H1 (cell line): ENCODE data around the gene NAT9. TPM values are rescaled to one million over a fixed set of nuclear protein-coding genes. Genes with fewer than 3 reads are reported as not detected.

Source experiments
- CTCF ChIA-PET: fragments of 300-600 bp; sonication (Branson Sonifier 250); formaldehyde crosslinking; loops from one replicate; lab custom pipeline; 2021; ENCODE audit not compliant: partially characterized antibody; lab: Charles Lee
- POLR2A ChIA-PET: fragments of 300-600 bp; sonication (Branson Sonifier 250); formaldehyde crosslinking; loops from one replicate; lab custom pipeline; 2021; ENCODE audit warnings: inconsistent platforms; ENCODE audit not compliant: partially characterized antibody; lab: Charles Lee
- DNase-seq, 2 experiments: peaks; one replicate each; pipeline versions ENCODE4 v3.0.0 to v3.0.0-alpha.2; 2010 to 2022; ENCODE audit warnings: low spot score in 2 of 2, low read depth in 1 of 2, mixed read lengths in 1 of 2
- FAIRE-seq: peaks from 2 replicates; lab custom pipeline; 2011; peaks lifted over from hg19 to GRCh38; lab: Jason Lieb, UNC
- H2AFZ ChIP-seq: 2 replicates; pipeline ENCODE4 v1.8.1; 2012; ENCODE audit warnings: low read length, inconsistent platforms
- H2AK5ac ChIP-seq: 2 replicates; pipeline ENCODE4 v1.6.1; 2013; ENCODE audit warnings: low read depth, low read length
- H2BK120ac ChIP-seq: replicated peaks from 2 replicates; pipeline ENCODE3; 2013; ENCODE audit warnings: low read depth, low read length, inconsistent platforms
- H2BK12ac ChIP-seq: 2 replicates; pipeline ENCODE4 v1.6.1; 2013; ENCODE audit warnings: low read depth, low read length
- H2BK15ac ChIP-seq: 2 replicates; pipeline ENCODE4 v1.6.1; 2013; ENCODE audit warnings: low read length
- H2BK20ac ChIP-seq: 2 replicates; pipeline ENCODE4 v1.6.1; 2013; ENCODE audit warnings: low read length
- H2BK5ac ChIP-seq: 2 replicates; pipeline ENCODE4 v1.6.1; 2013; ENCODE audit warnings: low read depth, low read length
- H3K14ac ChIP-seq: 2 replicates; pipeline ENCODE4 v1.6.1; 2013; ENCODE audit warnings: inconsistent platforms; ENCODE audit not compliant: insufficient read length
- H3K18ac ChIP-seq: 2 replicates; pipeline ENCODE4 v1.6.1; 2013; ENCODE audit warnings: low read length; ENCODE audit errors: extremely low read depth
- H3K23ac ChIP-seq: 2 replicates; pipeline ENCODE4 v1.6.1; 2013; ENCODE audit warnings: inconsistent platforms; ENCODE audit not compliant: insufficient read length
- H3K23me2 ChIP-seq: 2 replicates; pipeline ENCODE4 v1.6.1; 2013; ENCODE audit warnings: low read depth, low read length
- H3K27ac ChIP-seq: 2 replicates; pipeline ENCODE4 v1.6.1; 2011; ENCODE audit warnings: low read depth, low read length, inconsistent platforms
- H3K27me3 ChIP-seq, 4 experiments: replicated peaks in 1 of 4; 1 replicate in 1 of 4; 2 replicates in 3 of 4; pipeline versions ENCODE4 v1.6.1 to v1.8.1; 2011 to 2013; ENCODE audit warnings: low read length in 3 of 4, mild to moderate bottlenecking in 3 of 4, inconsistent platforms in 2 of 4, mixed read lengths in 2 of 4, moderate library complexity in 1 of 4; ENCODE audit not compliant: control insufficient read depth in 3 of 4, insufficient read depth in 3 of 4; ENCODE audit errors: extremely low read depth in 1 of 4
- H3K36me3 ChIP-seq, 4 experiments: 2 replicates each; pipeline versions ENCODE4 v1.6.1 to v1.8.1; 2011 to 2013; ENCODE audit warnings: mild to moderate bottlenecking in 4 of 4, low read length in 3 of 4, moderate library complexity in 2 of 4, control low read depth in 1 of 4, inconsistent platforms in 1 of 4; ENCODE audit not compliant: insufficient read depth in 4 of 4, control insufficient read depth in 2 of 4
- H3K4ac ChIP-seq: replicated peaks from 2 replicates; pipeline ENCODE3; 2013; ENCODE audit warnings: low read length, low read depth, mixed read lengths, inconsistent platforms; ENCODE audit not compliant: insufficient read length
- H3K4me1 ChIP-seq, 4 experiments: replicated peaks in 1 of 4; 1 replicate in 1 of 4; 2 replicates in 3 of 4; pipeline versions ENCODE4 v1.6.1 to v1.8.1; 2011 to 2013; ENCODE audit warnings: low read length in 3 of 4, inconsistent platforms in 2 of 4, mixed read lengths in 1 of 4; ENCODE audit not compliant: insufficient read depth in 4 of 4, control insufficient read depth in 3 of 4
- H3K4me2 ChIP-seq, 2 experiments: 2 replicates each; pipeline versions ENCODE4 v1.6.1 to v1.8.1; 2011 to 2013; ENCODE audit warnings: low read depth in 2 of 2, low read length in 2 of 2, control low read depth in 1 of 2, inconsistent platforms in 1 of 2, mild to moderate bottlenecking in 1 of 2; ENCODE audit not compliant: insufficient read depth in 1 of 2
- H3K4me3 ChIP-seq, 4 experiments: fragments of 200-600, 300-600 bp in 1 of 4; sonication (generic), shearing (Covaris generic), sonication (Bioruptor Twin) in 1 of 4; 2 replicates each; pipeline versions ENCODE4 v1.5.1 to v1.8.1; 2011 to 2016; ENCODE audit warnings: low read length in 4 of 4, low read depth in 3 of 4, control low read depth in 2 of 4, inconsistent platforms in 2 of 4, mild to moderate bottlenecking in 2 of 4, mixed read lengths in 1 of 4, moderate library complexity in 1 of 4; ENCODE audit not compliant: insufficient read depth in 2 of 4; ENCODE audit errors: extremely low read depth in 1 of 4
- H3K56ac ChIP-seq: replicated peaks from 2 replicates; pipeline ENCODE3; 2013; ENCODE audit warnings: low read depth, mild to moderate bottlenecking, mixed read lengths, low read length, inconsistent platforms; ENCODE audit not compliant: insufficient read length
- H3K79me1 ChIP-seq: 2 replicates; pipeline ENCODE4 v1.6.1; 2013; ENCODE audit warnings: low read depth, low read length, control low read depth
- H3K79me2 ChIP-seq, 2 experiments: 2 replicates each; pipeline versions ENCODE4 v1.6.1 to v1.8.1; 2012 to 2013; ENCODE audit warnings: low read length in 2 of 2, mild to moderate bottlenecking in 2 of 2, inconsistent platforms in 1 of 2; ENCODE audit not compliant: insufficient read depth in 2 of 2, control insufficient read depth in 1 of 2
- H3K9ac ChIP-seq, 4 experiments: replicated peaks in 1 of 4; 1 replicate in 1 of 4; 2 replicates in 3 of 4; pipeline versions ENCODE4 v1.6.1 to v1.8.1; 2011 to 2013; ENCODE audit warnings: low read depth in 3 of 4, low read length in 3 of 4, control low read depth in 2 of 4, mild to moderate bottlenecking in 2 of 4, moderate library complexity in 2 of 4, inconsistent platforms in 1 of 4; ENCODE audit errors: extremely low read depth in 1 of 4
- H3K9me3 ChIP-seq, 2 experiments: 2 replicates each; pipeline versions ENCODE4 v1.6.1 to v1.8.1; 2012 to 2013; ENCODE audit warnings: mild to moderate bottlenecking in 2 of 2, moderate library complexity in 2 of 2, control low read depth in 1 of 2, inconsistent platforms in 1 of 2, low read depth in 1 of 2, low read length in 1 of 2, mixed read lengths in 1 of 2; ENCODE audit not compliant: insufficient read depth in 2 of 2
- H4K20me1 ChIP-seq, 2 experiments: replicated peaks in 1 of 2; 2 replicates each; pipeline versions ENCODE3 to v1.8.1; 2011 to 2013; ENCODE audit warnings: inconsistent platforms in 2 of 2, low read length in 2 of 2, mild to moderate bottlenecking in 1 of 2; ENCODE audit not compliant: insufficient read depth in 2 of 2, control insufficient read depth in 1 of 2
- H4K5ac ChIP-seq: 2 replicates; pipeline ENCODE4 v1.6.1; 2013; ENCODE audit warnings: low read length, low read depth, mixed read lengths, inconsistent platforms; ENCODE audit not compliant: insufficient read length
- H4K8ac ChIP-seq: 2 replicates; pipeline ENCODE4 v1.8.0; 2013; ENCODE audit warnings: mild to moderate bottlenecking, moderate library complexity, low read length, inconsistent platforms; ENCODE audit not compliant: insufficient read depth; ENCODE audit errors: extremely low read depth
- H4K91ac ChIP-seq: replicated peaks from 2 replicates; pipeline ENCODE3; 2013; ENCODE audit warnings: low read length, mixed read lengths, inconsistent platforms; ENCODE audit not compliant: insufficient read length
- CHD1 ChIP-seq: IDR thresholded peaks from 2 replicates; pipeline ENCODE4 v1.6.1; 2012; ENCODE audit warnings: low read depth, low read length, improper control_type of control experiment
- CTCF ChIP-seq, 3 experiments: IDR thresholded peaks; 1 replicate in 2 of 3; 2 replicates in 1 of 3; pipeline versions ENCODE4 v1.5.1 to v1.6.1; 2011; ENCODE audit warnings: low read length in 3 of 3, mild to moderate bottlenecking in 3 of 3, inconsistent platforms in 2 of 3, low read depth in 1 of 3, moderate library complexity in 1 of 3; ENCODE audit not compliant: insufficient read depth in 1 of 3; ENCODE audit errors: control extremely low read depth in 1 of 3
- FOSL1 ChIP-seq: IDR thresholded peaks from 2 replicates; pipeline ENCODE4 v1.6.1; 2011; ENCODE audit warnings: mild to moderate bottlenecking, low read depth, low read length, moderate library complexity; ENCODE audit not compliant: insufficient read depth
- HDAC6 ChIP-seq: IDR thresholded peaks from one replicate; pipeline ENCODE4 v1.7.1; 2012; ENCODE audit warnings: low read depth, mild to moderate bottlenecking, inconsistent platforms, low read length, moderate library complexity
- MAX ChIP-seq: IDR thresholded peaks from 2 replicates; pipeline ENCODE4 v1.6.1; 2012; ENCODE audit warnings: inconsistent platforms
- POLR2A ChIP-seq, 2 experiments: IDR thresholded peaks; 1 replicate in 1 of 2; 2 replicates in 1 of 2; pipeline ENCODE4 v1.6.1; 2011; ENCODE audit warnings: low read depth in 2 of 2, low read length in 2 of 2, mild to moderate bottlenecking in 2 of 2; ENCODE audit errors: control extremely low read depth in 1 of 2
- POU5F1 ChIP-seq: IDR thresholded peaks from 2 replicates; pipeline ENCODE4 v1.6.1; 2011; ENCODE audit warnings: low read depth, mild to moderate bottlenecking, low read length, moderate library complexity
- RAD21 ChIP-seq, 2 experiments: IDR thresholded peaks in 1 of 2; conservative IDR thresholded peaks in 1 of 2; 2 replicates each; pipeline ENCODE4 v1.6.1; 2011; ENCODE audit warnings: low read depth in 2 of 2, low read length in 2 of 2, improper control_type of control experiment in 1 of 2, inconsistent platforms in 1 of 2, mild to moderate bottlenecking in 1 of 2, moderate library complexity in 1 of 2
- YY1 ChIP-seq: IDR thresholded peaks from 2 replicates; pipeline ENCODE4 v1.6.1; 2011; ENCODE audit warnings: low read depth, mild to moderate bottlenecking, low read length
- ZNF274 ChIP-seq: IDR thresholded peaks from 2 replicates; pipeline ENCODE4 v1.7.0; 2012; ENCODE audit warnings: low read length, borderline replicate concordance; ENCODE audit errors: extremely low read depth
- WGBS, 2 experiments: shearing (Covaris generic) in 1 of 2; methylation state at CpG; one replicate each; pipeline versions ENCODE4 v1.1.6 to v1.1.7; 2013 to 2015; ENCODE audit warnings: low lambda C conversion rate in 2 of 2, mixed read lengths in 2 of 2, inconsistent platforms in 1 of 2, low coverage in 1 of 2, missing lambda C conversion rate in 1 of 2; ENCODE audit not compliant: insufficient replicate concordance in 2 of 2, insufficient coverage in 1 of 2, insufficient read length in 1 of 2; ENCODE audit errors: extremely low coverage in 1 of 2, missing lambda C conversion rate in 1 of 2; 5-methylcytosine and 5-hydroxymethylcytosine counted together
- polyA plus RNA-seq, 7 experiments: library from polyadenylated mRNA; depleted of rRNA in 3 of 7; stranded (reverse) in 5 of 7; unstranded in 2 of 7; fragments of >200 nt in 5 of 7; fragments of 200-250 nt in 2 of 7; gene quantifications; 1 replicate in 5 of 7; 2 replicates in 1 of 7; 4 replicates in 1 of 7; pipeline versions ENCODE4 v1.2.1 to v1.2.3, GENCODE V29; 2011 to 2013; ENCODE audit warnings: missing spikeins in 2 of 7, mixed read lengths in 2 of 7
- total RNA-seq: library from RNA; stranded (reverse); fragmentation: NEBNext Ultra II Directional; extraction: Animal tissue kit (Norgen Biotek cat#: 25700); gene quantifications from 2 replicates; pipeline ENCODE4 v1.2.1, GENCODE V29; 2021

Gene NAT9
- total and polyA plus RNA-seq, 2 of the 8 experiments (the other 6 are each of a cell fraction or from before 2014, with no cell fraction given), result 32.3 to 42.7 TPM

GRCh38 chr17:74818291-74818938 lies 42.3 kb upstream of the NAT9 start:
- Histone ChIP-seq H2BK15ac (no peak overlapping the region), H3K14ac (no peak overlapping the region), H3K4me3 (no peak overlapping the region), H2BK20ac (no peak overlapping the region), H3K4me2 (no peak overlapping the region), H2AK5ac (no peak overlapping the region), H4K5ac (no peak overlapping the region), H2AFZ (no peak overlapping the region), H3K9me3 (no peaks in the 10 kb centered on the region), H4K8ac (no peak overlapping the region), H3K4me1 (peaks cover 0 to 2% (median 0%) of the 10 kb centered on the region in 4 experiments; a peak in 1 of 7 replicates), H3K18ac (no peak overlapping the region), H2BK5ac (no peak overlapping the region), H2BK12ac (no peak overlapping the region), H3K36me3 (peaks cover 0 to 3% (median 0%) of the 10 kb centered on the region in 4 experiments; a peak in 2 of 8 replicates), H4K91ac (no peak overlapping the region), H3K23me2 (no peaks in the 10 kb centered on the region), H4K20me1 (peaks cover 11 to 16% of the 10 kb centered on the region in 2 experiments), H3K79me1 (no peaks in the 10 kb centered on the region), H3K4ac (no peak overlapping the region), H3K23ac (no peak overlapping the region), H2BK120ac (no peak overlapping the region), H3K9ac (no peak overlapping the region), H3K27me3 (peaks cover 0 to 2% (median 0%) of the 10 kb centered on the region in 4 experiments; a peak in 3 of 7 replicates), H3K79me2 (no peaks in the 10 kb centered on the region), H3K56ac (no peak overlapping the region), H3K27ac (no peak overlapping the region)
- DNase-seq, result no peak
- no peak for FAIRE-seq
- ChIA-PET POLR2A (interaction anchor here (0.8 to 1.8 kb wide), 3 partner anchors 12 to 55 kb away, joined by 3 to 6 read pairs (median 5); partner anchors contain the start of gene FDXR), CTCF (interaction anchor here (0.5 to 99.6 kb wide), 4 partner anchors 0 to 388 kb away, joined by 3 to 2981 read pairs (median 1492); partner anchors contain the start of genes FDXR, GRIN2C and NAT9)
- 89% methylated on average over 16 of the region's 16 CpGs; no CpG with 5 or more reads in 1 of the 2 experiments for WGBS, 2 experiments
- TF ChIP-seq YY1 (no peak), POU5F1 (no peak), HDAC6 (no peak), CHD1 (no peak), POLR2A (IDR thresholded peaks at IDR 0.05; ENCODE audit: control extremely low read depth in 1 of 2, low read depth in 2 of 2, low read length in 2 of 2) (no peak), FOSL1 (no peak), RAD21 (IDR thresholded peaks at IDR 0.05 in 1 of 2, conservative IDR thresholded peaks at IDR 0.05 in 1 of 2; ENCODE audit: low read depth in 2 of 2, low read length in 2 of 2) (no peak), ZNF274 (no peak), CTCF (IDR thresholded peaks at IDR 0.05; ENCODE audit: control extremely low read depth in 1 of 3, insufficient read depth in 1 of 3, low read depth in 1 of 3, low read length in 3 of 3) (no peak), MAX (no peak)
